GM18873 (cell line): Measurements from ENCODE around the gene EIF4B.
"Not testable (repeated sequence)": the region's sequence is repeated elsewhere in the genome, so short reads cannot be mapped to it uniquely, and the experiment has no call there.

Source experiments
- ATAC-seq: cut with Tn5 transposase; IDR thresholded peaks from one replicate; pipeline ENCODE4 v1.9.1; 2021; ENCODE audit warnings: mild to moderate bottlenecking, moderate library complexity, moderate number of reproducible peaks; ENCODE audit not compliant: unreplicated experiment, low FRiP score

Gene EIF4B, protein sequence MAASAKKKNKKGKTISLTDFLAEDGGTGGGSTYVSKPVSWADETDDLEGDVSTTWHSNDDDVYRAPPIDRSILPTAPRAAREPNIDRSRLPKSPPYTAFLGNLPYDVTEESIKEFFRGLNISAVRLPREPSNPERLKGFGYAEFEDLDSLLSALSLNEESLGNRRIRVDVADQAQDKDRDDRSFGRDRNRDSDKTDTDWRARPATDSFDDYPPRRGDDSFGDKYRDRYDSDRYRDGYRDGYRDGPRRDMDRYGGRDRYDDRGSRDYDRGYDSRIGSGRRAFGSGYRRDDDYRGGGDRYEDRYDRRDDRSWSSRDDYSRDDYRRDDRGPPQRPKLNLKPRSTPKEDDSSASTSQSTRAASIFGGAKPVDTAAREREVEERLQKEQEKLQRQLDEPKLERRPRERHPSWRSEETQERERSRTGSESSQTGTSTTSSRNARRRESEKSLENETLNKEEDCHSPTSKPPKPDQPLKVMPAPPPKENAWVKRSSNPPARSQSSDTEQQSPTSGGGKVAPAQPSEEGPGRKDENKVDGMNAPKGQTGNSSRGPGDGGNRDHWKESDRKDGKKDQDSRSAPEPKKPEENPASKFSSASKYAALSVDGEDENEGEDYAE

DNA sequence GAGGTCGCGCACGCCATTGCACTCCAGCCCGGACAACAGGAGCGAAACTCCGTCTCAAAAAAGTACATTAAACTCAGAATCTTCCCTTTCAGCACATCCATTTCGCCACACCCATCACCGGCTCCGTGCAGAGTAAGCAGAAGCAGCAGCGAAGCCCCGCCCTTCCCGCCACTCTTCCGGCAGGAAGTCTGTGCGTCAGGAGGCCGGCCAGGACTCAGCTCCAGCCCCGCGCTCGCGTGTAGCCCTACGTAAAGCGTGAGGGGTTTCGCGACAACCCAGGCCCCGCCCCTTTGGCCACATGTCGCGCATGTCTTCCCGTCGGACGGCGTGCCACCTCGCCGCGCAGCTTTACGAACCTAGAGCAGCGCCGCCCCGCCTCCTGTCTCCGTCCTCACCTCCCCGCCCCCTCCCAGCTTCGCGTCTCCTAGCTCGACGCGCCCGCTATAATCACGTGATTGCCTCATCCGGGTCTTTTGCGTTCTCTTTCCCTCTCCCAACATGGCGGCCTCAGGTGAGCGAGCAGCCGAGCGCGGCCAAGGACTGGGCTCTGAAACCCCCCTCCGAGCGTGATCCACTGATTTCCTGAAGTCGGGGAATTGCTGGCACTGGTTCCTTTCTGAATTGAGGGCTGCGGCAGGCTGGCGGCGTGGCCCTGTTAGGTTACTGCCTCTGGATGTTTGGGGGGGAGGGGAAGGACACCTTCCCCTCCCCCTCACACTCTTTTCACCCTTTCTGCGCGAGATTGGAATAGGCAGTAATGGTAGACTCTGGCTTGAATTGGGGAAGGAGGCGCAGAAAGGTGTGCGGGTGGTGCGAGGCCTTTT, at the start of gene EIF4B:
Gene EIF4B, plus strand, starts transcription at position 471 of the 824 bp plus-strand sequence. Its CDS starts 28 bp downstream, at position 499.
- peak; percentile 88 for ATAC-seq

DNA sequence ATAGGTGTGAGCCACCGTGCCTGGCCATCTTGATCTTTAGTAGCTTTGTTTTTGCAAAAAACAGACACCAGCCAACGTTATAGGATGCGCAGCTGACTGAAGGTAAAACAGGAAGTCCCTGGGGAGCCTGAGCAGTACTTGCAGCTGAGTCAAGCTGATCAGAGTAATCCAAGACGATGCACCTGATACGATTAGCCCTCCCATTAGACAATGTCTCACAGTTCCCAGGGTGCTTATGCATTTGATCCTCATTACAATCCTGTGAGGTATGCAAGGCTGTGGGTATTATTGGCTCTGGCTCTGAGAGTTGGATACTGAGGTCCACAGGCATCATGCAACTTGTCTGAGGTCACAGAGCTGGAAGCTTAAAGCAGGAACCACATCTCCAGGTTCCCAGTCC, 49.3 kb upstream of the EIF4B start:
- no peak for ATAC-seq

DNA sequence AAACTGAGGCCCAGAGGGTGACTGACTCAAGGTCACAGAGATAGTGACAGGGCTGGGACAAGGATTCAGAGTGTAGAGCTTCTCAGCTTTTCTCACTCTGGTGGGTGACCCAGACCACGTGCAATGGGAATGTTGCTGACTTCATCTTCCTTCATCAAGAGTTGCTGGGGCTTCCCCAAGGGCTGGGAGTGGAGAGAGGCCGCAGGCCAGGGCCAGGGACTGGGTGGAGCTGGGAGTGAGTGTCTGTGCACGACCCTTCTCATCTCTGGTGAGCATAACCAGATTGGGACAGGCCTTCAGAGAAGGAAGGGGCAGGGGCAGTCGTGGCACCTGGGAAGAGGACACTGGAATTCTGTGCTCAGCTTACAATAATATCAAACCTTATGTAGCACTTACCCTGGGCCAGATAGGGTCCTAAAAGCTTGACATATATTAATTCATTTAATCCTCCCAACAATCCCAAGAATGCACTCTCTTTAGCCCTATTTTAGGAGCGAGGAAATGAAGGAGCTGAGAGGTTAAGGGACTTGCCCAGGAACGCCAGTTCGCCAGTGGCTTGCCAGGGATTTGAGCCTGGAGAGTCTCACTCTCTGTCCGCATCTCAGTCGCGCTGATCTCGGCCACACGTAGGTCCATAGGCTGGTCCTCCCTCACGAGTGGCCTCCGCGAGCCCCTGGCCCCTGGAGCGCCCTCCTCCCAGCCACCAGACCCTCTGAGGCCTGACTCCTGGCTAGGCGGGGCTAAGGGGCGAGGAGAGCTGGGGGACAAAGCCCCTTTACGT, 41.5 kb upstream of the EIF4B start:
- ATAC-seq: no peak

DNA sequence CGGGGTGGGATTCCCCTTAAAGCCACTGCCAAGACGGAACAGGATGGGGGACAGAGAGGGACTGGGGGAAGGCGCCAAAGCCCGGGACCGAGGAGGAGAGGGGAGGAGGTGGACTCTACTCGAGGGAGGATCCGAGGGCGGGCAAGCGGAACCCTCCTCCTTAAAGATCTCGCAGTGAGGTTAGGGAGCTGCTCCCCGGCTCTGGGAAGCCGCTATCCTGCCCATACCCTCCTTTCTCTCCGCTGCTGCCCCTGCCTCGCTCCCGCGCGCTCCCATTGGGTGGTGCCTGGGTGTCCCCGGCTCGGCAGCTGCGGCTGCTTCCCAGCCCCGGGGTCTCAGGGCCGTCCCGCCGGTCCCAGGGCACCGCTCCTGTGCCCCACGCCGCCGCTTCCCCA, 40.9 kb upstream of the EIF4B start:
- no peak for ATAC-seq

DNA sequence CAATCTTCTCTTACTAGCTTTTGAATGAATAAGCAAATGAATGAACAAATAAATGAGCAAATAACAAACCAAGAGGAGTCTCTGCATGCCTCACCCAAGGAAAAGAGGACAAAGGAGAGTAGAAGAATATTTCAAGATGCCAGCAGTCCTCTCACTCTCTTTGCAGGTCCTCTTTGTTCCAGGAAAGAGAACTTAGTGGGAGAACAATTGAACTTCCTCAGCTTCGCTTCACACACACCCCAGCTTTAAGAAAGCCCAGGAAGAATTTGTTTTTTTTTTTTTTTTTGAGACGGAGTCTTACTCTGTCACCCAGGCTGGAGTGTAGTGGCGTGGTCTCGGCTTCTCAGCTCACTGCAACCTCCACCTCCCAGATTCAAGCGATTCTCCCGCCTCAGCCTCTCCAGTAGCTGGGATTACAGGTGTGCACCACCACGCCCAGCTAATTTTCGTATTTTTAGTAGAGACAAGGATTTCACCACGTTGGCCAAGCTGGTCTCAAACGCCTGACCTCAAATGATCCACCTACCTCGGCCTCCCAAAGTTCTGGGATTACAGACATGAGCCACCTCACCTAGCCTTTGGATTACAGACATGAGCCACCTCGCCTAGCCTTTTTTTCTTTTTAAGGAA, 37.0 kb upstream of the EIF4B start:
- no peak for ATAC-seq

DNA sequence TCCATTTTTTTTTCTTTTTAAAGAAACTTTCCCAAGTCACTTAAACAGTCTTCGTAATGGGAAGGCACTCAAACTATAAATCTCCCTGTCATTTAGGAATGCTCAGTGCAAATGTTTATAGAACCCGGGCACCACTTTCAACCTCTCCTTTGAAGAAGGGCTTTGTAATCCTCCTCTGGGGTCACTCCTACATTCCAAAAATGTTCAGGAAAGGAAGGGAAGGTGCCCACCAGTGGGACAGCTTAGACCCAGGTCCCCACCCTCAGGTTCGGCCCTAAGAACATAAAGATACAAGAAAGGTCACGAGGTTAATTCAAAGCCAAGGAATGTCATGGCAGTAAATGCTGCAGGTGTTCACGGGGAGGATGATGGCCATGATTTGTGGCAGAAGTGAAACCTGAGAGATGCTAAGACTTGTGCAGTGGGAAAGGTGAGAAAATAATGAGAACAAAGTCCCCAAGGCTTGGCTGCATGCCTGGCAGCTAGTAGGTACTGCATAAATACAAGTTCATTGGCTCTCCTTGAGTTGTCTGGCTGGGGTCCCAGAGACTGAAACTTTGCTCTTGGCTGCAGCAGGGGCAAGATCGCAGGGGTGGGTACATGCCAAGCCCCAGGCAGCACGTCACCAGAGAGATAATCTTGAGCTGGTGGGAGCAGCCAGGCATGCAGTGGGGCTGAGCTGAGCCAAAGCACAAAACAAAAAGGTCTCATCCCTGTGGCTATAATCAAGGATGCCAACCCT, 36.3 kb upstream of the EIF4B start:
- no peak for ATAC-seq

DNA sequence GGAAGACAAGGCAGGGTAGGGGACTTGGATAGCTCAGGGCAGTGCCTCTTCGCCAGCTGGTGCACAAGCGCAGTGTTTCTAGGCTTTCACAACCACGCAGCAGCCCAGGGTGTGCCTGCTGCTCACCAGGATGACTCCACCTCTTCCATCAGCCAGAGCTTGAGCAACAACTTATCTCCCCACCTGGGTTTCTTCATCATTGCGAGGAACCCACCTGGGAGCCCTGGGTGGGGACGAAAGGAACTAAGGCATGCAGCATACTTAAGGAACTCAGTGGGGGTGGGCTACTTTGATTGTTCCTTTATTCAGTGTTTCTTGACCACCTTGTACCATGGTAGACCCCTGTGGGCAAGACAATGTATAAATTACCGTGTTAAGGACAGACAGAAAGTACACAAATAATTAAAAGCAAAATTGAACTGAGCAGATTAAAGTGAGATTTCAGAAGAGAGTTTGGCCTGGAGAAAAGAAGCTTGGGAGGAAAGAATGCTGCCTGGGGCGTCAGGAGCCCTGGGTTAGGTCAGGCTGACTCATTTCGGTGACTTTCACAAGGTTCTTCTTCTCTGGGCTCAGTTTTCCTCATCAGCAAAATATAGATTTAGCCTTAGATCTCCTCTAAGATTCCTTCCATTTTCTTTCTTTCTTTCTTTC, 34.5 kb upstream of the EIF4B start:
- ATAC-seq: no peak

DNA sequence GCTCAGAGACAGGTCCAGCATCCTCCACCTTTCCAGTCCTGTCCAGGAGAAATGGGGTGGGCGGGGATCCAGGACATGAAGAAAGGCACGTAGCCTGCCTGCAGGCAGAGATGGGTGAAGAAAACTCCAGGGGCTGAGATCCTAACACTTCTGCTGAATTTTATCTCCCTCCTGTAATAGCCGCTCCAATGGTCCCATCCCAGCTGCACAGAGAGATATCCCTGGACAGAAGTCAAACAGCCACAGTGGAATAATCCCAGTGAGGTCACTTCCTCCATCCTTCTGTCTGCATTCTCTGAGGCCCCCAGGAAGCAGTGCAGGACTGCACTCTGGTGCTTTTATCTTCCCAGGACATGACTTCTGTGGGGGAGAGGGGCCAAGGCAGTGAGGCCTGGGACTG, 31.1 kb upstream of the EIF4B start:
- no peak for ATAC-seq

DNA sequence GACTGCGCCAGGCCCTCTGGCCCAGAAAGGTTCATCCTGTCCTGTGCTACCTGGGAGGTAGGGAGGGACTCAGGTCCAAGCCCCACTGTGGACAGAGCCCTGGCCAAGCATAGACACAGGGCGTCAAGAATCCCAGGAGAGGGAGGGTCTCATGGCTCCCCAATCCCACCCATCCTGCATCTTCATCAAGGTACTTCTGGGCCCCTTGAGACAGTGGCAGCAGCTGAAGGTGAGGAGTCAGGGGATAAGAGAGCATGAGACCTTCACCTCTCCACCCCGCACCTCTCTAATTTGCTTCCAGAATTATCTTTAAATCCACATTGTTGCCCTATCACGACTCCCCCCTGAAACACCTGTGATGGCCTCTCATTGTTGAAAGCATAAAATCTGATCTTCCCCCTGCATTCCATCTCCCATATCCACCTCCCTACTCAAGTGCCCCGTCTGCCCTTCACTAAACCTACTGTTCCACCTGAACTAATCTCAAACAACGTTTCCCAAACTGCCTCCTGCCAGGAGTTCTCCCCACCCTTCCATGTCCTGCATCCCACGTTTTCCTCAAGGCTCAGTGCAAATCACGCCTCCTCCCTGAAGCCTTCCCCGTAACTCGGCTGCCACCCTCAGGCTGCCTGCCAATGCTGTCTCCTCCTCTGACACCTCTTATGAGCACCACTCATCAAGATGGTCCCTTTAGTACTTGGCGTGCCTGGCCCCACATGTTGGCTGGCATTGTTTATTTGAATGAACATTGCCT, 30.3 kb upstream of the EIF4B start:
- ATAC-seq: no peak

DNA sequence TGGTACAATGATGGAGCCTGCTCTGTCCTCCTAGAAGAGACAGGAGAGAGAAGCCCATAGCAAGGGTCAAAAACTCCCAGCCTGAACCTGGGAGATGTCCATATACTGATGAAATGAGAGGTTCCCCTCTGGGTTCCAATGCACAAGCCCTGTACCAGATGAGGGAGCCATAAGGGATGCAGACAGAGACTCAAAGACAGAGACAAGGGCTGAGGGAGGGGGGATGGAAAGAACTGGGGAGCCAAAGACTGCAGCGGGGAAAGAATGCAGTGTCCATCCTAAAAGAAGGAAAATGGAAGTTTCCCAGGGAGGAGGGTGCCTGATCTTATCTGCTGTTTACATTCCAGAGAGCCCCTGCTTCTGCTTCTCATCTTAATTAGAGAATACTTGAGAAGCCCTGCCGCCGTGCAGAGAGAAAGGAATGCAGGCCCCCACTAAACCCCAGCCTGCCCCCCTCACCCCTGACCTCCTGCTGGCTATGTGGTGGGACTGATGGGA, 29.6 kb upstream of the EIF4B start:
- ATAC-seq: no peak

DNA sequence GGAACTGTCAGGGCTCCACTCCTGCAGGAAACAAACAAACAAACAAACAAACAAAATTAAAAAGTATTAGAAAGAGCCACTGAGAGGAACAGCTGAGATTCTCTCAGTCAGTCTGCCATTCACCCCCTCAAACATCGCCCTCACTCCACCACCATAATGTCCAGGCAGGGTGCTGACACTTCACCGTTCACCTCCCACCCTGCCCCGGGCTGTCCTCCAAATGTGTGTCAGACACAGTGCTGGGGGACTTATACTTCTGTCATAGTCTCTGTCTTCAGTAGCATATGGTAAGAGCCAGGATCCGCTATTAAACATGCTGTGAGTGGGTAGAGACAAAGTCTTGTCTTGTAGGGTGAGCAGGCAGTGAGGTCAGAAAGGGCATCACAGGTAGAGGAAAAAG, 29.1 kb upstream of the EIF4B start:
- ATAC-seq: no peak

DNA sequence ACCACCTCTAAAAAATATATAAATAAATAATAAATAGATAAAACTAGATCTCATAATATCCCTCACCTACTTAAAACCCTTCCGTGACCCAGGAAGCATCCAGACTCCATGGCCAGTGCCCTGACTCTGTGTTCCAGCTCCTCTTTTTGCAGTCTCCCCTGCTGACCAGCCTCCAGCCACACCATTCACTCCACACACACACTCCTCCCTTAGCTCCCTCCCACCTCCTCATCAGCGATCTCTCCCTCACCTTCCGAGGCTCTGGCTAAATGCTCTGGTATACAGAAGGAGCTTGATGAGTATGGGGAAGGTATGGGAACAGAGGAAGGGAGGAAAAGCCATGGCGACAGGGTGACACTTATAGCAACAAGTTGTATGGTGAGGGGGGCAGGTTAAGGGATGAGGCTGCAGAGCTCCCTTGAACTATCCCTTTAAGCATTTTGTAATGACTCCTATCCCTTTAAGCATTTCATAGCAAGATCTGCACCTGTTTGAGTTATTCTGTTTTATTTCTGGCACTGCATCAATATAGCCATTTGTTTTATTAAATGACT, 26.1 kb upstream of the EIF4B start:
- ATAC-seq: no peak

DNA sequence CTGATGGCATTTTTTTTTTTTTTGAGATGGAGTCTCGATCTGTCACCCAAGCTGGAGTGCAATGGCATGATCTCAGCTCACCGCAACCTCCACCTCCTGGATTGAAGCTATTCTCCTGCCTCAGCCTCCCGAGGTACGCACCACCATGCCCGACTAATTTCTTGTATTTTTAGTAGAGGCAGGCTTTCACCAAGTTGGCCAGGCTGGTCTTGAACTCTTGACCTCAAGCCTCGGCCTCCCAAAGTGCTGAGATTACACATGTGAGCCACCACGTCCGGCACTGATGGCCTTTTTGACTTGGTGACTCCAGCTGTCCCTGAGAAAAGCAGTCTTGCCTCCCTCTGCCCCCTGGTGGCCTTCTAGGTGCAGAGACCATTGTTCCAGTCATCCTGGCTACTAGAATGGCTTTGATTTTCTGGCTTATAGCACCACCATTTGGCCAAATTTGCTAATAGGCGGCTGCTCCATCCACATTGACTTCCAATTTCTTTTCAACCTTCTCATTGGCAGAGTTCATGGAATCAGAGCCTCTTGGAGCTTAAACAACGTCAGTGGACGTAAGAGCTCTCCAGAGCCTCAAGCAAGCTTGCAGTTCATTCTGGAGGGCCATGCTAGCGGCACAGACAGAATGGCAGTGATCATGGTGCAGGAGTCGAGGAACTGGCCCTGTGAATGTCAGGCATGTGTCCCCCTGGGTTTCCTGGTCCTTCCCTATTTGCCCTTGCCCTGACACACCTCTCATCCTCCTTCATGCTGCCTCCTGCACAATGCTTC, 25.4 kb upstream of the EIF4B start:
- peak; percentile 68 for ATAC-seq

DNA sequence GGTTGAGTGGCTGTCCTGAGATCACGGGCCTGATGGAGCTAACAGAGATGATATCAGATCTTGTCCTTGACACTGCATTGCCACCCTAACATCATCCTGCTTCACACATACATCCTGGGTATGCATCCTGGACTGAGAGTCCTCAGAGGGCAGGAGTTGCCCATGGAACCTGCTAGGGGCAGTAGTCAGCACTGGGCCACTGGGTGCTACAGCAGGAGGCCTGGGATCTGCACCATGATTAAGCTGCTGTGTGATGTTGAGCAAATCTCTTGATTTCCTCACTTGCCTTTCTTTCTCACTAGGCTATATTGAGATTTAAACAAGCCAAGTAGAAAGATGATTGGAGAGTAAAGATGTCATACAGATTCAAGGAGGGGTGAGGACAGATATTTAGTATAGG, 22.1 kb upstream of the EIF4B start:
- no peak for ATAC-seq

DNA sequence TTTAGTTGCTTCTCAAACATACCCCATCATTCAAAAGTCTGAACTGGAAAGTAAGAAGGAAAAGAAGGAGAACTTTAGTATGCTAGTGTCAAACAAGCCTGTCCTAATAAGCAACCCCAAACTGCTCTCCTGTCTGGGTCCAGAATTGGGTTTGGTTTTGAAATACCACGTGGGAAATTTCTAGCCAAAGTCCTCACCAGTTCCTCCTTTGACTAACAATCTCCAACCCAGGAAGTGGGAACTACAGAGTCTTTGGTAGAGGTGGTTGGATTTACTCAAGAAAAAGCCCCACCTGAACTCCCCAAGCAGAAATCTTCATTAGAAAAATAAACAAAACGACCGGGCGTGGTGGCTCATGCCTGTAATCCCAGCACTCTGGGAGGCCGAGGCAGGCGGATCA, 17.4 kb upstream of the EIF4B start:
- ATAC-seq: no peak

DNA sequence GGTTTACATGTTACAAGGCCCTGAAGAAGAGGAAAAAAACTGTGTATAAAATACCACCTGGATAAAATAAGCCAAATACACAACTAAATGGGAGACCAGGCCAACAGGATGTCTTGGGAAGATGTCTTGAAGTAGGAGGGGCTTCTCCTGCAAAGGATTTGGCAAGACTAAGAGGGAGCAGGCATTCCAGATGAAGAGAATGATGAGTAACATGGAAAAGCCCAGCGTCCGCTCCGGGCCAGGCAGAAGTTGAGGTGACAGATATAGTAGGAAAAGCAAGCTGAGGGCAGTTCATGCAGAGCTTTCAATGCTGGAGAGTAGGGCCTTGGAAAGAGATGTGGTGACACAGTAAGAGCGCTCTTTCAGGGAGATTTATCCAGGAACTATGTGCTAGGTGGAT, 16.1 kb upstream of the EIF4B start:
- no peak for ATAC-seq

DNA sequence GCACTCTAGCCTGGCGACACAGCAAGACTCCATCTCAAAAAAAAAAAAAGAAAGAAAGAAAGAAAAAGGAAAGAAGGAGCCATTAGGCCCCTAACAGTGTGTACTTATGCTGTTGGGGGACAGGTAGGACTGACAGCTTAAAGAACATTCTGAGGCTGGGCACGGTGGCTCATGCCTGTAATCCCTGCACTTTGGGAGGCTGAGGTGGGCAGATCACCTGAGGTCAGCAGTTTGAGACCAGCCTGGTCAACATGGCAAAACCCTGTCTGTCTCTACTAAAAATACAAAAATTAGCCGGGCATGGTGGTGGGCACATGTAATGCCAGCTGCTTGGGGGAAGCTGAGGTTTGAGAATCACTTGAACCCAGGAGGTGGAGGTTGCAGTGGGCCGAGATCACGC, 14.0 kb upstream of the EIF4B start:
- not testable (repeated sequence) for ATAC-seq
